GM12878 (cell line): ENCODE data around the gene ARHGAP15. TPM values are rescaled to one million over a fixed set of nuclear protein-coding genes. Genes with fewer than 3 reads are reported as not detected.

Experiments used
- ATAC-seq: fragments of 200-7000 bp; cut with Tn5 transposase; 3 replicates; pipeline ENCODE4 v1.9.1; 2020; ENCODE audit warnings: mild to moderate bottlenecking, moderate library complexity
- BruUV-seq: library from RNA; stranded (reverse); fragments of 400-500 nt; replicated peaks from 2 replicates; lab custom pipeline; 2021; lab: Mats Ljungman, UMichigan
- CTCF ChIA-PET: fragments of 300-600 bp; sonication (Branson Sonifier 250); formaldehyde crosslinking; extraction: SDS; loops from one replicate; lab custom pipeline; 2021; ENCODE audit warnings: inconsistent platforms; lab: Yijun Ruan, JAX
- POLR2A ChIA-PET: fragments of 350-600 bp; formaldehyde crosslinking; extraction: SDS; loops from one replicate; lab custom pipeline; 2021; ENCODE audit warnings: inconsistent platforms; lab: Charles Lee
- RAD21 ChIA-PET: fragments of 300-600 bp; sonication (Branson Sonifier 250); formaldehyde crosslinking; loops from one replicate; lab custom pipeline; 2023; ENCODE audit warnings: antibody characterized with exemption; ENCODE audit not compliant: unreplicated experiment; lab: Charles Lee
- SMC1A ChIA-PET: fragments of 300-600 bp; sonication (Branson Sonifier 250); formaldehyde crosslinking; loops from one replicate; lab custom pipeline; 2023; ENCODE audit not compliant: unreplicated experiment, uncharacterized antibody; lab: Charles Lee
- DNase-seq: peaks from one replicate; pipeline ENCODE4 v3.0.0-alpha.2; 2011; ENCODE audit warnings: low read depth, low spot score
- FAIRE-seq: peaks from 3 replicates; lab custom pipeline; 2011; peaks lifted over from hg19 to GRCh38; lab: Jason Lieb, UNC
- H2AFZ ChIP-seq: 2 replicates; pipeline ENCODE4 v1.6.0; 2011; ENCODE audit warnings: low read depth, low read length, control low read depth; ENCODE audit not compliant: control insufficient read depth
- H3K27ac ChIP-seq: 2 replicates; pipeline ENCODE4 v1.5.1; 2011; ENCODE audit warnings: control low read depth; ENCODE audit not compliant: control insufficient read depth, insufficient read depth
- H3K27me3 ChIP-seq, 2 experiments: replicated peaks in 1 of 2; 2 replicates each; pipeline versions ENCODE4 v1.6.0 to v1.6.1; 2011; ENCODE audit warnings: low read length in 1 of 2; ENCODE audit not compliant: control insufficient read depth in 2 of 2, insufficient read depth in 2 of 2
- H3K36me3 ChIP-seq, 2 experiments: 2 replicates each; pipeline ENCODE4 v1.5.1; 2011; ENCODE audit warnings: low read length in 1 of 2; ENCODE audit not compliant: control insufficient read depth in 2 of 2, insufficient read depth in 2 of 2
- H3K4me1 ChIP-seq: 2 replicates; pipeline ENCODE4 v1.6.1; 2011; ENCODE audit warnings: mild to moderate bottlenecking, low read length, moderate library complexity, mixed read lengths; ENCODE audit not compliant: control insufficient read depth, insufficient read depth
- H3K4me2 ChIP-seq: 2 replicates; pipeline ENCODE4 v1.6.0; 2011; ENCODE audit warnings: control low read depth; ENCODE audit not compliant: control insufficient read depth, insufficient read depth
- H3K4me3 ChIP-seq: fragments of 200-600 bp; sonication (generic); 2 replicates; pipeline ENCODE4 v1.5.1; 2016
- H3K79me2 ChIP-seq: 2 replicates; pipeline ENCODE4 v1.6.0; 2011; ENCODE audit warnings: low read length; ENCODE audit not compliant: control insufficient read depth, insufficient read depth
- H3K9ac ChIP-seq: 2 replicates; pipeline ENCODE4 v1.8.0; 2011; ENCODE audit warnings: low read length, control low read depth, mixed read lengths; ENCODE audit not compliant: control insufficient read depth, insufficient read depth
- H3K9me3 ChIP-seq: replicated peaks from 3 replicates; pipeline ENCODE4 v1.5.1; 2011; ENCODE audit warnings: mild to moderate bottlenecking, low read length; ENCODE audit not compliant: control insufficient read depth, insufficient read depth
- H4K20me1 ChIP-seq: 2 replicates; pipeline ENCODE4 v1.6.0; 2011; ENCODE audit not compliant: control insufficient read depth, insufficient read depth
- BMI1 ChIP-seq: fragments of 450-650 bp; IDR thresholded peaks from 2 replicates; pipeline ENCODE4 v1.6.1; 2016; ENCODE audit warnings: mild to moderate bottlenecking, moderate library complexity, borderline replicate concordance
- POU2F2 ChIP-seq: IDR thresholded peaks from 3 replicates; pipeline ENCODE4 v1.6.1; 2011; ENCODE audit warnings: low read depth, mild to moderate bottlenecking, low read length, borderline replicate concordance
- WGBS: methylation state at CpG from one replicate; pipeline ENCODE4 v1.1.6; 2016; ENCODE audit warnings: low lambda C conversion rate; ENCODE audit not compliant: insufficient replicate concordance, insufficient coverage; ENCODE audit errors: missing lambda C conversion rate; 5-methylcytosine and 5-hydroxymethylcytosine counted together
- in situ Hi-C: fragments of 300-500 bp; cut with MboI; formaldehyde crosslinking; loops from 9 replicates; pipeline ENCODE4 v1.14.3; 2018; ENCODE audit warnings: mixed read lengths
- intact Hi-C: fragments of 100-400 bp; cut with micrococcal nuclease; formaldehyde crosslinking; loops from one replicate; pipeline ENCODE4 v1.14.2; 2022; ENCODE audit not compliant: unreplicated experiment
- polyA plus RNA-seq, 11 experiments: library from polyadenylated mRNA; depleted of rRNA in 4 of 11; unstranded in 6 of 11; stranded (reverse) in 5 of 11; fragments of >200 nt; fragmentation: Nextera tagmentation in 4 of 11; fragmentation: Illumina TruSeq in 1 of 11; extraction: Ambion mirVana in 4 of 11; extraction: Trizol in 1 of 11; gene quantifications; 1 replicate in 1 of 11; 2 replicates in 10 of 11; pipeline versions ENCODE4 v1.2.1 to v1.2.3, GENCODE V29; 2011 to 2016; ENCODE audit warnings: inconsistent platforms in 2 of 11, missing spikeins in 2 of 11, low read depth in 1 of 11
- total RNA-seq, 4 experiments: library from RNA; depleted of rRNA in 3 of 4; stranded (reverse); fragments of >200 nt in 3 of 4; fragmentation: Illumina TruSeq in 1 of 4; extraction: Trizol in 1 of 4; gene quantifications; 2 replicates each; pipeline versions ENCODE4 v1.2.1 to v1.2.3, GENCODE V29; 2013 to 2021
- TF ChIP-seq, protein P1 (sequence below): IDR thresholded peaks from 2 replicates; pipeline ENCODE4 v1.6.1; 2012; ENCODE audit warnings: low read length, inconsistent platforms
- TF ChIP-seq, protein P2 (sequence below): fragments of 450-650 bp; IDR thresholded peaks from 2 replicates; pipeline ENCODE4 v1.6.1; 2016; ENCODE audit warnings: mild to moderate bottlenecking

ARHGAP15 gene
- total and polyA plus RNA-seq, 10 of the 15 experiments (the other 5 are each of a cell fraction or from before 2014, with no cell fraction given) = 38.0 to 92.6 (median 66.7) TPM

GRCh38 chr2:143692967-143693366, 563.7 kb downstream of the ARHGAP15 start:
- Histone ChIP-seq H3K4me1 (peaks cover 15% of the 10 kb centered on the region), H3K27ac (no peak overlapping the region), H3K27me3 (no peaks in the 10 kb centered on the region), H3K36me3 (no peaks in the 10 kb centered on the region), H3K4me3 (no peak overlapping the region), H3K9ac (no peak overlapping the region), H3K9me3 (no peaks in the 10 kb centered on the region), H4K20me1 (no peaks in the 10 kb centered on the region), H3K79me2 (no peaks in the 10 kb centered on the region), H2AFZ (no peak overlapping the region), H3K4me2 (no peak overlapping the region)
- SMC1A ChIA-PET = no interaction called here
- 98% methylated on average over 5 of the region's 5 CpGs for WGBS
- no TSS peak for BruUV-seq
- intact Hi-C loops (no loop called here), in situ Hi-C loops (no loop called here)
- CTCF ChIA-PET = interaction anchor here (1.0 kb wide), 1 partner anchor 8 kb away, joined by 3 read pairs; no protein-coding TSS in a partner anchor
- POLR2A ChIA-PET = no interaction called here
- RAD21 ChIA-PET = no interaction called here
- DNase-seq (no peak), FAIRE-seq (no peak), ATAC-seq (no peak)
- TF ChIP-seq BMI1 = no peak
- TF ChIP-seq, protein P1, sequence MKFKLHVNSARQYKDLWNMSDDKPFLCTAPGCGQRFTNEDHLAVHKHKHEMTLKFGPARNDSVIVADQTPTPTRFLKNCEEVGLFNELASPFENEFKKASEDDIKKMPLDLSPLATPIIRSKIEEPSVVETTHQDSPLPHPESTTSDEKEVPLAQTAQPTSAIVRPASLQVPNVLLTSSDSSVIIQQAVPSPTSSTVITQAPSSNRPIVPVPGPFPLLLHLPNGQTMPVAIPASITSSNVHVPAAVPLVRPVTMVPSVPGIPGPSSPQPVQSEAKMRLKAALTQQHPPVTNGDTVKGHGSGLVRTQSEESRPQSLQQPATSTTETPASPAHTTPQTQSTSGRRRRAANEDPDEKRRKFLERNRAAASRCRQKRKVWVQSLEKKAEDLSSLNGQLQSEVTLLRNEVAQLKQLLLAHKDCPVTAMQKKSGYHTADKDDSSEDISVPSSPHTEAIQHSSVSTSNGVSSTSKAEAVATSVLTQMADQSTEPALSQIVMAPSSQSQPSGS = no peak

DNA sequence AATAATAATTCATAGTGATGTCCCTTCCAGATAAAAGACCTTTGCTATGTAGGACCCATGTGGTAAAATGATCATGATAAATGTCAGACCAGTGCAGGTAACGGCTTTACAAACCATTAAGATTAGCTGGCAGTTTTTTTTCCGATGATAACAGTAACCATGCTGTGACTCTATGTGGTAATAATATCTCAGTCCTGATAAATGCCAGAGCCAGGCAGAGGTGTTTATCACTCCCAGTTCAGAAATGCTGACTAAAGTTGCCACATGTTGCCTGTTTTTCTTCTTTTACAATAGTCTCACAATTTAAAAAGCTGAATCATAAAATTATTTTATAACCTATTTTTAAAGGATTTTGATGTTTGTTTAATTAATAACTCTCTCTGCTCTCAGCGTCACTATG, 565.1 kb downstream of the ARHGAP15 start:
- FAIRE-seq (no peak), ATAC-seq (no peak), DNase-seq (no peak)
- 99% methylated on average over 3 of the region's 3 CpGs for WGBS
- H3K4me1 ChIP-seq = peaks cover 28% of the 10 kb centered on the region
- H4K20me1 ChIP-seq = no peaks in the 10 kb centered on the region
- H3K4me2 ChIP-seq = no peak overlapping the region
- H3K9me3 ChIP-seq = no peaks in the 10 kb centered on the region
- RAD21 ChIA-PET = no interaction called here
- POLR2A ChIA-PET = no interaction called here
- in situ Hi-C loops (no loop called here), intact Hi-C loops (no loop called here)
- no peaks in the 10 kb centered on the region for H3K36me3 ChIP-seq
- no TSS peak for BruUV-seq
- CTCF ChIA-PET = interaction anchor here (1.0 to 1.2 kb wide), 3 partner anchors 8 to 10 kb away, joined by 3 to 5 read pairs (median 3); no protein-coding TSS in a partner anchor
- no peak overlapping the region for H3K27ac ChIP-seq
- H3K27me3 ChIP-seq = no peaks in the 10 kb centered on the region
- H3K4me3 ChIP-seq = no peak overlapping the region
- no peak for TF ChIP-seq POU2F2
- TF ChIP-seq, protein P2, sequence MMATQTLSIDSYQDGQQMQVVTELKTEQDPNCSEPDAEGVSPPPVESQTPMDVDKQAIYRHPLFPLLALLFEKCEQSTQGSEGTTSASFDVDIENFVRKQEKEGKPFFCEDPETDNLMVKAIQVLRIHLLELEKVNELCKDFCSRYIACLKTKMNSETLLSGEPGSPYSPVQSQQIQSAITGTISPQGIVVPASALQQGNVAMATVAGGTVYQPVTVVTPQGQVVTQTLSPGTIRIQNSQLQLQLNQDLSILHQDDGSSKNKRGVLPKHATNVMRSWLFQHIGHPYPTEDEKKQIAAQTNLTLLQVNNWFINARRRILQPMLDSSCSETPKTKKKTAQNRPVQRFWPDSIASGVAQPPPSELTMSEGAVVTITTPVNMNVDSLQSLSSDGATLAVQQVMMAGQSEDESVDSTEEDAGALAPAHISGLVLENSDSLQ = no peak
- SMC1A ChIA-PET = interaction anchor here (0.8 to 1.2 kb wide), 4 partner anchors 10 to 129 kb away, joined by 3 to 4 read pairs (median 4); no protein-coding TSS in a partner anchor
- no peak overlapping the region for H2AFZ ChIP-seq
- no peak overlapping the region for H3K9ac ChIP-seq
- H3K79me2 ChIP-seq = no peaks in the 10 kb centered on the region
